Neural cell (in vitro differentiated cells): ENCODE measurements around the gene PPIP5K1. TPM values are rescaled to one million over a fixed set of nuclear protein-coding genes. Genes with fewer than 3 reads are reported as not detected.

Experiments
- H2AFZ ChIP-seq: fragments of 200-600, 300-800 bp; sonication (generic), shearing (Covaris generic); 2 replicates; pipeline ENCODE4 v1.6.0; 2014; ENCODE audit warnings: low read depth, mild to moderate bottlenecking, antibody characterized with exemption, low read length, moderate library complexity
- H3F3A ChIP-seq: fragments of 200-600 bp; shearing (Covaris generic); 2 replicates; pipeline ENCODE4 v1.6.1; 2016; ENCODE audit warnings: mild to moderate bottlenecking, moderate library complexity, mixed read lengths, antibody characterized with exemption, low read length; ENCODE audit not compliant: insufficient read depth, poor library complexity, severe bottlenecking
- H3K27ac ChIP-seq: fragments of 200-600, 300-800 bp; sonication (generic), shearing (Covaris generic); 2 replicates; pipeline ENCODE4 v1.5.1; 2014; ENCODE audit warnings: mild to moderate bottlenecking, low read length, moderate library complexity
- H3K27me3 ChIP-seq: fragments of 300-800, 200-600 bp; sonication (generic), shearing (Covaris generic); 2 replicates; pipeline ENCODE4 v1.6.0; 2014; ENCODE audit warnings: mild to moderate bottlenecking, low read depth, low read length, moderate library complexity; ENCODE audit not compliant: insufficient read depth
- H3K36me3 ChIP-seq: fragments of 300-800, 200-600 bp; sonication (generic), shearing (Covaris generic); 2 replicates; pipeline ENCODE4 v1.5.1; 2014; ENCODE audit warnings: mild to moderate bottlenecking, antibody characterized with exemption, low read length, moderate library complexity; ENCODE audit not compliant: insufficient read depth
- H3K4me2 ChIP-seq: fragments of 300-800, 200-600 bp; sonication (generic), shearing (Covaris generic); 2 replicates; pipeline ENCODE4 v1.6.0; 2014; ENCODE audit warnings: mild to moderate bottlenecking, low read length
- H3K4me3 ChIP-seq: fragments of 300-800, 200-600 bp; sonication (generic), shearing (Covaris generic); 2 replicates; pipeline ENCODE4 v1.5.1; 2014; ENCODE audit warnings: mild to moderate bottlenecking, low read length, moderate library complexity
- H3K79me2 ChIP-seq: fragments of 200-600 bp; shearing (Covaris generic); replicated peaks from 2 replicates; pipeline ENCODE4 v1.6.0; 2014; ENCODE audit warnings: mild to moderate bottlenecking, low read length, moderate library complexity; ENCODE audit not compliant: insufficient read depth
- H3K9ac ChIP-seq: fragments of 300-800, 200-600 bp; sonication (generic), shearing (Covaris generic); 2 replicates; pipeline ENCODE4 v1.6.1; 2016; ENCODE audit warnings: mild to moderate bottlenecking, low read length, mixed read lengths
- H3K9me2 ChIP-seq: fragments of 200-600 bp; shearing (Covaris generic); 2 replicates; pipeline ENCODE4 v1.6.1; 2016; ENCODE audit warnings: mild to moderate bottlenecking, low read length, mixed read lengths; ENCODE audit not compliant: insufficient read depth
- H3K9me3 ChIP-seq: fragments of 200-600, 300-800 bp; sonication (generic), shearing (Covaris generic); 2 replicates; pipeline ENCODE4 v1.6.1; 2016; ENCODE audit warnings: mild to moderate bottlenecking, mixed run types, low read length, moderate library complexity, mixed read lengths
- H4K20me1 ChIP-seq: fragments of 200-600 bp; shearing (Covaris generic); 2 replicates; pipeline ENCODE4 v1.6.1; 2016; ENCODE audit warnings: mild to moderate bottlenecking, mixed run types; ENCODE audit not compliant: insufficient read depth
- EP300 ChIP-seq: fragments of 450-650 bp; conservative IDR thresholded peaks from 2 replicates; pipeline ENCODE4 v1.6.1; 2014; ENCODE audit warnings: antibody characterized with exemption, mild to moderate bottlenecking, moderate library complexity; ENCODE audit not compliant: poor library complexity, severe bottlenecking
- EZH2 ChIP-seq: fragments of 200-600, 300-800 bp; shearing (Covaris generic), sonication (generic); IDR thresholded peaks from 2 replicates; pipeline ENCODE4 v1.6.1; 2014; ENCODE audit warnings: antibody characterized with exemption, low read length, borderline replicate concordance, mild to moderate bottlenecking; ENCODE audit not compliant: insufficient read depth, poor library complexity, severe bottlenecking
- MXI1 ChIP-seq: fragments of 450-650 bp; conservative IDR thresholded peaks from 2 replicates; pipeline ENCODE4 v1.6.1; 2014; ENCODE audit warnings: antibody characterized with exemption, mild to moderate bottlenecking; ENCODE audit not compliant: poor library complexity, severe bottlenecking
- POLR2AphosphoS5 ChIP-seq: IDR thresholded peaks from 2 replicates; pipeline ENCODE4 v1.6.1; 2012
- RAD21 ChIP-seq: fragments of 450-650 bp; conservative IDR thresholded peaks from 2 replicates; pipeline ENCODE4 v1.6.1; 2014; ENCODE audit warnings: antibody characterized with exemption, mild to moderate bottlenecking, moderate library complexity
- SMC3 ChIP-seq: fragments of 450-650 bp; conservative IDR thresholded peaks from 2 replicates; pipeline ENCODE4 v1.6.1; 2014; ENCODE audit warnings: antibody characterized with exemption, mild to moderate bottlenecking, moderate library complexity; ENCODE audit not compliant: poor library complexity
- TAF1 ChIP-seq: IDR thresholded peaks from 2 replicates; pipeline ENCODE4 v1.6.1; 2012; ENCODE audit warnings: low read depth
- polyA plus RNA-seq: library from polyadenylated mRNA; depleted of rRNA; stranded (reverse); fragments of >200 nt; gene quantifications from 2 replicates; pipeline ENCODE4 v1.2.3, GENCODE V29; 2014
- TF ChIP-seq, protein P1 (sequence below): fragments of 450-650 bp; IDR thresholded peaks from 2 replicates; pipeline ENCODE4 v1.5.1; 2014; ENCODE audit warnings: antibody characterized with exemption, mild to moderate bottlenecking, moderate library complexity; ENCODE audit not compliant: poor library complexity, severe bottlenecking
- TF ChIP-seq, protein P2 (sequence below): IDR thresholded peaks from 2 replicates; pipeline ENCODE4 v1.6.1; 2012; ENCODE audit warnings: borderline replicate concordance

PPIP5K1 gene
- polyA plus RNA-seq, 1 donor from 2014 or later = 29.6 TPM

DNA sequence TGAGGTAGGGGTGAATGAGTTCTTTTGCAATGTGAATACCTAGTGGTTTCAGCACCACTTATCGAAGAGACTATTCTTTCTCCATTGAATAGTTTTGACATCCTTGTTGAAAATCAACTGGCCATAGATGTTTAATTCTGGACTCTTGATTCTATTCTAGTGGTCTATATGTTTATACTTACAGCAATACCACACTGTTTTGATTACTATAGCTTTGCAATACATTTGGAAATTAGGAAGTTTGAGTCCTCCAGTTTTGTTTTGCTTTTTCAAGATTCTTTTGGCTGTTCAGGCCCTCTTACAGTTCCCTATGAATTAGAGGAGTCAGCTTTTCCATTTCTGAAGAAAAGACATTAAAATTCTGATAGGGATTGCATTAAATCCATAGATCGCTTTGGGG lies 42.5 kb downstream of the PPIP5K1 start:
- H2AFZ ChIP-seq = no peak overlapping the region
- H3K4me2 ChIP-seq = no peak overlapping the region
- H3K4me3 ChIP-seq = no peak overlapping the region
- no peaks in the 10 kb centered on the region for H3K79me2 ChIP-seq
- H3K27me3 ChIP-seq = no peaks in the 10 kb centered on the region
- no peaks in the 10 kb centered on the region for H3K9me2 ChIP-seq
- H3K9ac ChIP-seq = no peak overlapping the region
- TF ChIP-seq POLR2AphosphoS5 (no peak), SMC3 (no peak), RAD21 (no peak), EZH2 (no peak), MXI1 (no peak)
- TF ChIP-seq, protein P1, sequence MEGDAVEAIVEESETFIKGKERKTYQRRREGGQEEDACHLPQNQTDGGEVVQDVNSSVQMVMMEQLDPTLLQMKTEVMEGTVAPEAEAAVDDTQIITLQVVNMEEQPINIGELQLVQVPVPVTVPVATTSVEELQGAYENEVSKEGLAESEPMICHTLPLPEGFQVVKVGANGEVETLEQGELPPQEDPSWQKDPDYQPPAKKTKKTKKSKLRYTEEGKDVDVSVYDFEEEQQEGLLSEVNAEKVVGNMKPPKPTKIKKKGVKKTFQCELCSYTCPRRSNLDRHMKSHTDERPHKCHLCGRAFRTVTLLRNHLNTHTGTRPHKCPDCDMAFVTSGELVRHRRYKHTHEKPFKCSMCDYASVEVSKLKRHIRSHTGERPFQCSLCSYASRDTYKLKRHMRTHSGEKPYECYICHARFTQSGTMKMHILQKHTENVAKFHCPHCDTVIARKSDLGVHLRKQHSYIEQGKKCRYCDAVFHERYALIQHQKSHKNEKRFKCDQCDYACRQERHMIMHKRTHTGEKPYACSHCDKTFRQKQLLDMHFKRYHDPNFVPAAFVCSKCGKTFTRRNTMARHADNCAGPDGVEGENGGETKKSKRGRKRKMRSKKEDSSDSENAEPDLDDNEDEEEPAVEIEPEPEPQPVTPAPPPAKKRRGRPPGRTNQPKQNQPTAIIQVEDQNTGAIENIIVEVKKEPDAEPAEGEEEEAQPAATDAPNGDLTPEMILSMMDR = no peak
- TF ChIP-seq, protein P2, sequence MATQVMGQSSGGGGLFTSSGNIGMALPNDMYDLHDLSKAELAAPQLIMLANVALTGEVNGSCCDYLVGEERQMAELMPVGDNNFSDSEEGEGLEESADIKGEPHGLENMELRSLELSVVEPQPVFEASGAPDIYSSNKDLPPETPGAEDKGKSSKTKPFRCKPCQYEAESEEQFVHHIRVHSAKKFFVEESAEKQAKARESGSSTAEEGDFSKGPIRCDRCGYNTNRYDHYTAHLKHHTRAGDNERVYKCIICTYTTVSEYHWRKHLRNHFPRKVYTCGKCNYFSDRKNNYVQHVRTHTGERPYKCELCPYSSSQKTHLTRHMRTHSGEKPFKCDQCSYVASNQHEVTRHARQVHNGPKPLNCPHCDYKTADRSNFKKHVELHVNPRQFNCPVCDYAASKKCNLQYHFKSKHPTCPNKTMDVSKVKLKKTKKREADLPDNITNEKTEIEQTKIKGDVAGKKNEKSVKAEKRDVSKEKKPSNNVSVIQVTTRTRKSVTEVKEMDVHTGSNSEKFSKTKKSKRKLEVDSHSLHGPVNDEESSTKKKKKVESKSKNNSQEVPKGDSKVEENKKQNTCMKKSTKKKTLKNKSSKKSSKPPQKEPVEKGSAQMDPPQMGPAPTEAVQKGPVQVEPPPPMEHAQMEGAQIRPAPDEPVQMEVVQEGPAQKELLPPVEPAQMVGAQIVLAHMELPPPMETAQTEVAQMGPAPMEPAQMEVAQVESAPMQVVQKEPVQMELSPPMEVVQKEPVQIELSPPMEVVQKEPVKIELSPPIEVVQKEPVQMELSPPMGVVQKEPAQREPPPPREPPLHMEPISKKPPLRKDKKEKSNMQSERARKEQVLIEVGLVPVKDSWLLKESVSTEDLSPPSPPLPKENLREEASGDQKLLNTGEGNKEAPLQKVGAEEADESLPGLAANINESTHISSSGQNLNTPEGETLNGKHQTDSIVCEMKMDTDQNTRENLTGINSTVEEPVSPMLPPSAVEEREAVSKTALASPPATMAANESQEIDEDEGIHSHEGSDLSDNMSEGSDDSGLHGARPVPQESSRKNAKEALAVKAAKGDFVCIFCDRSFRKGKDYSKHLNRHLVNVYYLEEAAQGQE = no peak
- no peaks in the 10 kb centered on the region for H3F3A ChIP-seq
- H4K20me1 ChIP-seq = no peaks in the 10 kb centered on the region
- H3K36me3 ChIP-seq = no peaks in the 10 kb centered on the region
- no peak overlapping the region for H3K27ac ChIP-seq
- peaks cover 5% of the 10 kb centered on the region for H3K9me3 ChIP-seq

- no peak overlapping the region for H3K4me2 ChIP-seq
- no peaks in the 10 kb centered on the region for H3K79me2 ChIP-seq
- H3K36me3 ChIP-seq = no peaks in the 10 kb centered on the region
- H3K27ac ChIP-seq = no peak overlapping the region
- no peaks in the 10 kb centered on the region for H4K20me1 ChIP-seq
- H3K9ac ChIP-seq = no peak overlapping the region
- no peaks in the 10 kb centered on the region for H3K9me2 ChIP-seq
- H3F3A ChIP-seq = no peaks in the 10 kb centered on the region
- H2AFZ ChIP-seq = no peak overlapping the region
- H3K27me3 ChIP-seq = no peaks in the 10 kb centered on the region
- H3K9me3 ChIP-seq = peaks cover 5% of the 10 kb centered on the region
- no peak overlapping the region for H3K4me3 ChIP-seq
- no peak for TF ChIP-seq TAF1
- no peak for TF ChIP-seq POLR2AphosphoS5
- TF ChIP-seq EZH2 = no peak
- no peak for TF ChIP-seq MXI1
- no peak for TF ChIP-seq EP300
- no peak for TF ChIP-seq SMC3
- TF ChIP-seq, protein P2 = no peak
- TF ChIP-seq RAD21 = no peak
- TF ChIP-seq, protein P1 = no peak
Observed at GRCh38 chr15:43545426-43545825, 44.6 kb downstream of the PPIP5K1 start.
